ENCODE data around the gene ASB17.
"Not testable (repeated sequence)": the region's sequence is repeated elsewhere in the genome, so short reads cannot be mapped to it uniquely, and the experiment has no call there.

Gene ASB17

GRCh38 chr1:75969550-75969949 lies 37.3 kb upstream of the ASB17 start:
- Histone ChIP-seq H3K4me1 (ENCODE audit: low read length) (no peaks in the 10 kb centered on the region), H3K79me2 (ENCODE audit: low read length) (no peaks in the 10 kb centered on the region), H3K36me3 (replicated peaks; ENCODE audit: insufficient read depth, low read length) (no peaks in the 10 kb centered on the region), H3F3A (ENCODE audit: insufficient read depth, low read length) (no peaks in the 10 kb centered on the region), H3K9me3 (replicated peaks; ENCODE audit: insufficient read depth, low read length) (no peaks in the 10 kb centered on the region), H3K9ac (ENCODE audit: low read length) (no peak overlapping the region), H3K27ac (ENCODE audit: low read length) (no peak overlapping the region), H2AFZ (ENCODE audit: low read length) (no peak overlapping the region), H3K9me2 (replicated peaks; ENCODE audit: insufficient read depth, low read length) (no peaks in the 10 kb centered on the region), H4K20me1 (ENCODE audit: insufficient read depth, low read length) (no peaks in the 10 kb centered on the region), H3K4me3 (ENCODE audit: low read length) (no peak overlapping the region), H3K4me2 (ENCODE audit: low read depth, low read length) (no peak overlapping the region), H3K27me3 (replicated peaks; ENCODE audit: insufficient read depth, low read length) (no peaks in the 10 kb centered on the region)
- TF ChIP-seq, protein P1, sequence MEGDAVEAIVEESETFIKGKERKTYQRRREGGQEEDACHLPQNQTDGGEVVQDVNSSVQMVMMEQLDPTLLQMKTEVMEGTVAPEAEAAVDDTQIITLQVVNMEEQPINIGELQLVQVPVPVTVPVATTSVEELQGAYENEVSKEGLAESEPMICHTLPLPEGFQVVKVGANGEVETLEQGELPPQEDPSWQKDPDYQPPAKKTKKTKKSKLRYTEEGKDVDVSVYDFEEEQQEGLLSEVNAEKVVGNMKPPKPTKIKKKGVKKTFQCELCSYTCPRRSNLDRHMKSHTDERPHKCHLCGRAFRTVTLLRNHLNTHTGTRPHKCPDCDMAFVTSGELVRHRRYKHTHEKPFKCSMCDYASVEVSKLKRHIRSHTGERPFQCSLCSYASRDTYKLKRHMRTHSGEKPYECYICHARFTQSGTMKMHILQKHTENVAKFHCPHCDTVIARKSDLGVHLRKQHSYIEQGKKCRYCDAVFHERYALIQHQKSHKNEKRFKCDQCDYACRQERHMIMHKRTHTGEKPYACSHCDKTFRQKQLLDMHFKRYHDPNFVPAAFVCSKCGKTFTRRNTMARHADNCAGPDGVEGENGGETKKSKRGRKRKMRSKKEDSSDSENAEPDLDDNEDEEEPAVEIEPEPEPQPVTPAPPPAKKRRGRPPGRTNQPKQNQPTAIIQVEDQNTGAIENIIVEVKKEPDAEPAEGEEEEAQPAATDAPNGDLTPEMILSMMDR (IDR thresholded peaks at IDR 0.05; ENCODE audit: low read length) = no peak
- no peak for TF ChIP-seq EZH2 (optimal IDR thresholded peaks at IDR 0.05; ENCODE audit: low read depth, low read length)
- TF ChIP-seq EZH2phosphoT487 (IDR thresholded peaks at IDR 0.05; ENCODE audit: low read length) = no peak
- no peak for DNase-seq

DNA sequence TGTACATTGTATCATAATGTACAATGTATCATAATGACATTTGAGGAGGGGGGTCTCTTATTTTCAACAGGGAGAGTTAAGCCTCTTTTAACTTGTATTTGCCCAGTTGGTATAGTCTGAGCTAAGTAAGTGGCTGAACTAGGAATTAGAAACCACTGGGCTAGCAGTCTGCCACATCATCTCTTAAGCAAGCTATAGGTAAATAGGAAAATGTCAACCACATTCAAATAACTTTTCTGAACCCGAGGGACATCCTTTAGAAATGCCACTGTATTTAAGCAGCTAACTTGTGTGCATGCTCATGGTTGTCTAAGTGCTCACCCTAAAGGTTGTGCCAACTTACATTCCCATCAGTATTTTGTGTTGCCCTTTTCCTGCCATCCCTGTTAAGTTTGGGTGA lies 35.5 kb upstream of the ASB17 start:
- TF ChIP-seq, protein P1 (IDR thresholded peaks at IDR 0.05; ENCODE audit: low read length) = no peak
- TF ChIP-seq EZH2 (optimal IDR thresholded peaks at IDR 0.05; ENCODE audit: low read depth, low read length) (no peak), EZH2phosphoT487 (IDR thresholded peaks at IDR 0.05; ENCODE audit: low read length) (no peak)
- Histone ChIP-seq H3K36me3 (replicated peaks; ENCODE audit: insufficient read depth, low read length) (no peaks in the 10 kb centered on the region), H3K4me2 (ENCODE audit: low read depth, low read length) (no peak overlapping the region), H3K9ac (ENCODE audit: low read length) (no peak overlapping the region), H3K4me1 (ENCODE audit: low read length) (no peaks in the 10 kb centered on the region), H2AFZ (ENCODE audit: low read length) (no peak overlapping the region), H3K79me2 (ENCODE audit: low read length) (no peaks in the 10 kb centered on the region), H3K27me3 (replicated peaks; ENCODE audit: insufficient read depth, low read length) (no peaks in the 10 kb centered on the region), H3K4me3 (ENCODE audit: low read length) (no peak overlapping the region), H3F3A (ENCODE audit: insufficient read depth, low read length) (no peaks in the 10 kb centered on the region), H3K27ac (ENCODE audit: low read length) (no peak overlapping the region), H3K9me3 (replicated peaks; ENCODE audit: insufficient read depth, low read length) (no peaks in the 10 kb centered on the region), H4K20me1 (ENCODE audit: insufficient read depth, low read length) (no peaks in the 10 kb centered on the region), H3K9me2 (replicated peaks; ENCODE audit: insufficient read depth, low read length) (no peaks in the 10 kb centered on the region)
- DNase-seq = no peak

GRCh38 chr1:75964760-75965408 lies 32.7 kb upstream of the ASB17 start:
- no peaks in the 10 kb centered on the region for H3K9me3 ChIP-seq (replicated peaks; ENCODE audit: insufficient read depth, low read length)
- no peak overlapping the region for H3K4me2 ChIP-seq (ENCODE audit: low read depth, low read length)
- no peak for DNase-seq
- no peak overlapping the region for H3K27ac ChIP-seq (ENCODE audit: low read length)
- H4K20me1 ChIP-seq (ENCODE audit: insufficient read depth, low read length) = no peaks in the 10 kb centered on the region
- H3K36me3 ChIP-seq (replicated peaks; ENCODE audit: insufficient read depth, low read length) = no peaks in the 10 kb centered on the region
- no peak overlapping the region for H3K9ac ChIP-seq (ENCODE audit: low read length)
- no peak overlapping the region for H2AFZ ChIP-seq (ENCODE audit: low read length)
- no peaks in the 10 kb centered on the region for H3K27me3 ChIP-seq (replicated peaks; ENCODE audit: insufficient read depth, low read length)
- H3K4me1 ChIP-seq (ENCODE audit: low read length) = no peaks in the 10 kb centered on the region
- H3K9me2 ChIP-seq (replicated peaks; ENCODE audit: insufficient read depth, low read length) = no peaks in the 10 kb centered on the region
- no peak overlapping the region for H3K4me3 ChIP-seq (ENCODE audit: low read length)
- no peaks in the 10 kb centered on the region for H3F3A ChIP-seq (ENCODE audit: insufficient read depth, low read length)
- TF ChIP-seq EZH2phosphoT487 (IDR thresholded peaks at IDR 0.05; ENCODE audit: low read length) (no peak), EZH2 (optimal IDR thresholded peaks at IDR 0.05; ENCODE audit: low read depth, low read length) (no peak)
- TF ChIP-seq, protein P1 (IDR thresholded peaks at IDR 0.05; ENCODE audit: low read length) = no peak
- no peaks in the 10 kb centered on the region for H3K79me2 ChIP-seq (ENCODE audit: low read length)

DNA sequence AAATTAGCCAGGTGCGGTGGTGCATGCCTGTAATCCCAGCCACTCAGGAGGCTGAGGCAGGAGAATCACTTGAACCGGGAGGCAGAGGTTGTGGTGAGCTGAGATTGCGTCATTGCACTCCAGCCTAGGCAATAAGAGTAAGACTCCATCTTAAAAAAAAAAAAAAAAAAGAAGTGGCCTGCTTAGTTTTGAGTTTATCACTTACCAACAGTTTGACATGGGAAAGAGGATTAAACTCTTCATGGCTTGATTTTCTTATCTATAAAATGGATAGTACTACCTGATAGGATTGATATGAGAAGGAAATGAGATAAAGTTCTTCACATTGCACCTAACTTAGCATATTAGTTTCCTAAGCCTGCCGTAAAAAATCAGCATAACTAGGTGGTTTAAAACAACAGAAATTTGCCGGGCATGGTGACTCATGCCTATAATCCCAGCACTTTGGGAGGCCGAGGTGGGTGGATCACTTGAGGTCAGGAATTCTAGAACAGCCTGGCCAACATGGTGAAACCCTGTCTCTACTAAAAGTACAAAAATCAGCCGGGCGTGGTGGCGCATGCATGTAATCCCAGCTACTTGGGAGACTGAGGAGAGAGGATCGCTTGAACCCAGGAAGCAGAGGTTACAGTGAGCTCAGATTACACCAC lies 32.0 kb upstream of the ASB17 start:
- not testable (repeated sequence) for H3K27me3 ChIP-seq (replicated peaks; ENCODE audit: insufficient read depth, low read length); H3K9ac ChIP-seq (ENCODE audit: low read length); H3K4me1 ChIP-seq (ENCODE audit: low read length); H3K27ac ChIP-seq (ENCODE audit: low read length); H2AFZ ChIP-seq (ENCODE audit: low read length); H3K9me3 ChIP-seq (replicated peaks; ENCODE audit: insufficient read depth, low read length); H4K20me1 ChIP-seq (ENCODE audit: insufficient read depth, low read length); H3F3A ChIP-seq (ENCODE audit: insufficient read depth, low read length); H3K4me3 ChIP-seq (ENCODE audit: low read length); H3K36me3 ChIP-seq (replicated peaks; ENCODE audit: insufficient read depth, low read length); DNase-seq; H3K79me2 ChIP-seq (ENCODE audit: low read length); H3K4me2 ChIP-seq (ENCODE audit: low read depth, low read length); H3K9me2 ChIP-seq (replicated peaks; ENCODE audit: insufficient read depth, low read length)

Data from MM.1S (cell line).